Astrocyte of the hippocampus (primary cell): ENCODE data around the gene SLC13A2.

ENCODE experiments used
- DNase-seq: peaks from one replicate; pipeline ENCODE4 v3.0.0; 2011; ENCODE audit warnings: low read depth, low spot score

Gene SLC13A2

DNA sequence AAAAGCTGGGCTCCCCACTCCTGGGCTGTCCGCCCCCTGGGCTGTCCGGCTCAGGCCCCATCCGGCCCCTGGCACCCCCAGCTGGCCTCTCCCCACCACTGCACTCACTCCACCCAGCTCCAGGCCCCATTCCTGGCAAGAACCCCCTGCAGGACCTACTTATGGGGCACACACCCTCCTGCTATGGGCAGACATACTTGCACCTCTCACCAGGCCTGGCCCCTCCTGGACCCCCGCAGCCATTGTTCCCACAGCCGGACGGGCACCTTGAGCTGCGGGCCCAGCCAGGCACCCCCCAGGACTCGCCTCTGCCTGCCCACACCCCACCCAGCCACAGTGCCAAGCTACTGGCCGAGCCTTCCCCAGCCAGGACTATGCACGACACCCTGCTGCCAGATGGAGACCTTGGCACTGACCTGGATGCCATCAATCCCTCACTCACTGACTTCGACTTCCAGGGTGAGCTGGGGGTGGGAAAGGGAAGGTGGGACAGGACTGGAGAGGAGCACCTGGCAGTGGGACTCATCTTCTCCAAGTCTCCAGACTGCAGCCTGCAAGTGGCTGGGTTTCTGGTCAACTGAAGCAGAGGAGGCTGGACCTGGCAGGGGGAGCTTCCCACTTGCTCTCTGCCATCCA, 61.4 kb downstream of the SLC13A2 start:
- no peak for DNase-seq

GRCh38 chr17:28536532-28537218, 63.2 kb downstream of the SLC13A2 start:
- no peak for DNase-seq

DNA sequence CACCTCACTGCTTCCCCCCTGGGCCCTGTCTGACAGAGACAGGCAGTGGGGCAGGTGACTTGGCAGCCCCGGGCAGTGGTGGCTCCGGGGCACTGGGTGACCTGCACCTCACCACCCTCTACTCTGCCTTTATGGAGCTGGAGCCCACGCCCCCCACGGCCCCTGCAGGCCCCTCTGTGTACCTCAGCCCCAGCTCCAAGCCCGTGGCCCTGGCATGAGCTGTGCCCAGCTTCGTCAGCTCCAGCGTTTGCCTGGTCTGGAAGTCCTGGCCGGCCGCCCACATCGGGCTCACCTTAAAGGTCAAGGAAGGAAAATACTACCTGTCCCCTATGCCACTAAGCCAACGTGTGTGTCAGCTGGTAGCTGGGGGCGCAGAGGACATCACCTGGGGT, 63.8 kb downstream of the SLC13A2 start:
- no peak for DNase-seq

GRCh38 chr17:28538296-28538895, 65.0 kb downstream of the SLC13A2 start:
- no peak for DNase-seq

GRCh38 chr17:28540231-28540630, 66.8 kb downstream of the SLC13A2 start:
- DNase-seq: no peak

DNA sequence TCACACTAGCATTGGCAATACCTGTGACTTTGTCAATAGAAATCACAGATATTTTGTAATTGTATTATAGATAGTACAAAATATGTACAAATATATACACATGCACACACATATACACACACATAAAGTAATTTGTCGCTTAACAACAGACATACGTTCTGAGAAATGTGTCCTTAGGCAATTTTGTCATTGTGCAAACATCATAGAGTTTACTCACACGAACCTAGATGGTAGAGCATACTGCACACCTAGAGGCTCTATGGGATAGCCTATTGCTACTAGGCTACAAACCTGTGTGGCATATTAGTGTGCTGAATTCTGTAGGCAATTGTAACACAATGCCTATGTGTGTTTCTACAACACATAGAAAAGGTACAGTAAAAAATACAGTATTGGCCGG, 68.0 kb downstream of the SLC13A2 start:
- no peak for DNase-seq

GRCh38 chr17:28544402-28545140, 71.1 kb downstream of the SLC13A2 start:
- DNase-seq: no peak

- no peak for DNase-seq
These were observed 71.7 kb downstream of the SLC13A2 start for GRCh38 chr17:28545141-28545503.

- no peak for DNase-seq
These were observed 72.5 kb downstream of the SLC13A2 start for GRCh38 chr17:28545787-28546415.

DNA sequence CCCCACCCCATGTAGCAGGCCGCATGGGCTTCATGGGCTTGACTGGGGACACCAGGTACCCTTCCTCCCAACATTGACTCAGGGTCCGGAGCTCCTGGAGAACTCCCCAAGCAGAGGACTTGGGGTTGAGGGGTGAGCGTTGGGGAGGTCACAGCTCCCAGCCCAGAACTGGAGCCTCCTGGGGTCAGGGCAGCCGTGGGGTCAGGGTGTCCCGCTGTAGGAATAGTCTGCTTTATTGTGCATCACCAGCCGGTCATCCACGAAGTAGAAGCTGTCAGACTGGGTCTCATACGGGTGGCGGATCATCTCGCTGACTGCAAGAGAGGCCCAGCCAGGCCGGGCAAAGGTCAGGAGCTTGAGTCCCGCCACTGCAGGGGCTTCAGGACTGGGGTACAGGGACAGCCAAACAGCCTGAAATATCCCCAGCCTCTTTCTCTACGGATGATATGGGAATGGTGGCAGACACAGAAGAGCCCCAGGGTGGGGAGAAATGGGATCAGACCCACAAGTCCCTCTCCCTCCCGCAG, 73.7 kb downstream of the SLC13A2 start:
- DNase-seq: no peak
